ENCODE measurements around the gene DYSF.

DYSF gene

DNA sequence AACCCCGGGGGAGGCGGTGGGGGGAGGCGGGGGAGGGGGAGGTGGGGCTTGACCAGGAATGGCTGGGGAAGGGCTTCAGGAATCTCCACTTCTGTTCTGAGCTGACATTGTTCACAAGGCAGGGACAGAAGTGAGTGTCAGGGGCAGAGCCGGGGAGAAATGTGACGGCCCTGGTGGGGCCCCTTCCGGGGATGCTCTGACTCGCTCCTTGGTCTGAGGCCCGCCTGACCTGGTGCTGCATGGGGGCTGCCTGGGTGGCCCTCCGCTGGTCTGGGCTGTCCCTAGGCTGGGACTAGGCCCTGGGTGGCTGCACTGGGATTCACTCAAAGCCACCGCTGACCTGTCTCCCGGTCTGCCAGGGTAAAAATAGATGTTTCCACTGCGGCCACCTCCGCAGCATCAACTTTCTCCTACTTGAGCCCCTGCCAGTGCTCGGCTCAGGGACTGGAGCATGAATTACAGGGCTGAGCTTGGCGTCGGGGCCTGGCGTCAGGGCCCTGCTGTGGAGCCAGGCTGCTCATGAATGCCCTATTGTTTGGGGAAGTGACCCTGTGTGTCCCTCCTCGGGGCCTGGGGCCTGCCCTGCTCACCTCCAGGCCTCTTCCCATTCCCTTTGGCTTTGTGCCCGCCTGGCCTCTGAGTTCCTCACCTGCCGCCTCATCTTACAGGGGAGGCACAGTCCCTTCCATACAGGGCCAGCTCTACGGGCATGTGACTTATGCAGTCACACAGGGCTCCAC is 247.5 kb downstream of the DYSF start:
- Histone ChIP-seq H3K4me3 (no peak overlapping the region), H3K9me3 (no peaks in the 10 kb centered on the region), H3K4me1 (no peaks in the 10 kb centered on the region), H3K27me3 (ENCODE audit: low read depth) (no peaks in the 10 kb centered on the region), H3K36me3 (replicated peaks) (no peaks in the 10 kb centered on the region)
- in situ Hi-C loops (cut with MboI; ENCODE audit: low sequenced_read_pairs) = no loop called here
- DNase-seq (ENCODE audit: low spot score in 2 of 2) = no peak

DNA sequence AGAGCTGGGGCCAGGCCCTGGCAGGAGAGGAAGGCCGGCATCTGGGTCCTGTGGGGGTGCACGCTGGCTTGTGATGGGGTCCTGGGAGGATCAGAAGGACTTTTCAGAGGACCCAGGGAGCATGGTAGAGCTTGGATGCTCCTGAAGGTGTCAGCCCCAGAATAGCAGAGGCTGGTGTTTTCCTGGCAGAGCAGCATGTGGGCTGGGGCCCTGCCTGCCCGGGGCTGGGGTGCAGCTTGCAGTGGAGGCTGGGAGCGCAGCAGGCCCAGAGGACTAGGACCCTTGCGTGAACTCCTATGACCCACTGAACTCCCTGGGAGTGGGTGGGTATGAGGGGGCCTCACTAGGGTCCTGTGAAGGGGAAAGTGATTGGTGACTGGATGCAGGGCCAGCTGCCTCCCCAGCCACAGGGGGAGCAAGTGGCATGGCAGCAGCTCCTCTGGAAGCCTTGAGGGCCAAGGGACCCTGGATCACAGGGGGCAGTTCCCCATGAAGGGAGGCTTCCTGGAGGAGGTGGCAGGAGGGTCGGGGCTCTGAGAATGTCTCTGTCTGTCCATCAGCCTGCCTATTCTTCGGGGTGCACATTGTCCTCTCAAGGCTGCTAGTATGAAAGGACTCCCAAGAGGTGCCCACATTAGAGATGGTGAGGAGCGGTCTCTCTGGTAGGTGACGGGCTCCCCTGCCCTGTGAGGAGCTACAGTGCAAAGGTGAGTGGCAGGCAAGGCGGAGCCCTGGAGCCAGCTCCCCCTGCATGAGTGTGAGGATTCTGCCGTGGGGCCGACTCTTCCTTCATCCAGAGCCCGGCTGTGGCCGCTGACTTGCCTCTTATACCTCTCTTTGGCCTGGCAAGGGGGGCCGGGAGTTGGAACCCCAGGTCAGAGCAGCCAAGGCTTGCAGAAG is 249.0 kb downstream of the DYSF start:
- no peak for DNase-seq (ENCODE audit: low spot score in 2 of 2)
- no peaks in the 10 kb centered on the region for H3K4me1 ChIP-seq
- no peaks in the 10 kb centered on the region for H3K36me3 ChIP-seq (replicated peaks)
- H3K9me3 ChIP-seq = no peaks in the 10 kb centered on the region
- H3K4me3 ChIP-seq = no peak overlapping the region
- H3K27me3 ChIP-seq (ENCODE audit: low read depth) = no peaks in the 10 kb centered on the region
- in situ Hi-C loops (cut with MboI; ENCODE audit: low sequenced_read_pairs) = no loop called here

DNA sequence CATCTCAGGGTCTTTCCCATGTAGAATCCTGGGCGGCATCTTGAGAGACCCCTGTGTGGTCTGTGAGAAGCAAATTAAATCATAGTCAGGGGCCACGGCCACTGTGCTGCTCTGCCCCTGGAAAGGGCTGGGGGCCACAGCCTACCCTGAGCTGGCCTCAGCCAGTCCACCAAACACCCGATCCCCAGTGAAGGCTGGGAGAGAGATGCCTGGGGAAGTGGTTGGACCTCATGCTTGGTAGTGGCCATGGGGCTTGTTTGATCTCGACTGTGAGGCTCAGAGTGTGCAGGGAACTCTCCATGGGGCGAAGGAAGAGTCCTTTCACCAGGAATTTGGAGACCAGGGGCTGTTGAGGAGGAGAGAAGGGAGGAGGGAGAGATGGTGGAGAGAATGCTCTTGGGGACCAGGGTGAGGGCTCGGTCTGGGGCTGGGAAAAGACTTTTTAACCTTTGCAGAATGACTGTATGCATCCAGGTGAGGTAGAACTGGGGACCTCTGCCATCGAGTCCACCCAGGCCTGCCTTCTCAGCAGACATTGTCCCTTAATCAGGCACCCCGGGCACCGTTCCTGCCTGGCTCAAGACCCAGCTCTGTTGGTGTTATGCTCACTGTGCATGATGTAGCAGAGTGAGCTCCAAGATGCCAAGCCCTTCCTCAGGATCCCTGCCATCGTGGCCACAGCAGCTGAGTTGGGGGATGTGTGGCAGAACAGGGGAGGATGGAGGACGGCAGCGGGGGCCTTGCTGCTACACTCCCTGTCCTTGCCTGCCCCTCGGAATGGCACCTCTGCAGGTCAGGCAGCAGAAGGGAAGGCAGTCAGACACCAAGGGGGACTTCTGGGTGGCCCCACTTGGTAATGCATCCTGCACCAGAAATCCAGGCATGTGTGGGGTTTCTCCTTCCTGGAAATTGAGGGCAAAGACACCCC is 249.9 kb downstream of the DYSF start:
- Histone ChIP-seq H3K27me3 (ENCODE audit: low read depth) (no peaks in the 10 kb centered on the region), H3K36me3 (replicated peaks) (no peaks in the 10 kb centered on the region), H3K9me3 (no peaks in the 10 kb centered on the region), H3K4me1 (no peaks in the 10 kb centered on the region), H3K4me3 (no peak overlapping the region)
- in situ Hi-C loops (cut with MboI; ENCODE audit: low sequenced_read_pairs) = no loop called here
- no peak for DNase-seq (ENCODE audit: low spot score in 2 of 2)

DNA sequence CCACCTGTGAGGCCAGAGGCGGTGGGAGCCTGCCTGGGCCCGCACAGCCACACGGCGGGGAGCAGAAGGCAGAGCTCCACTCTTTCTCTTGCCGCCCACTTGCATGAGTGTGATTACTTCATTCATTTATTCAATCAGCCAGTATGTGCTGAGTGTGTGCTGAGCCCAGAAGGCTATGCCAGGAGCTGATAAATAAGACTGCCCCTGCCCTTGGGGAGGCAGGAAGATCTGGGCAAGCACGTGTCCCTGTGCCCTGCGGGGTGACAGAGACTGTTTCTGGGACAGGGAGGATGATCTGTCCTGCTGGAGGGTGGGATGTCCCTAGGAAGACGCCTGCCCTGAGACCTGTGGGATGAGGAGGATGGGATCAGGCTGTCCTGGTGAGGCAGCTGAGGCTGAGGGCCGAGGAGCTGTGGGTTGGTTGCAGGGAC is 250.8 kb downstream of the DYSF start:
- Histone ChIP-seq H3K4me1 (no peaks in the 10 kb centered on the region), H3K4me3 (no peak overlapping the region), H3K9me3 (no peaks in the 10 kb centered on the region), H3K27me3 (ENCODE audit: low read depth) (no peaks in the 10 kb centered on the region), H3K36me3 (replicated peaks) (no peaks in the 10 kb centered on the region)
- in situ Hi-C loops (cut with MboI; ENCODE audit: low sequenced_read_pairs) = no loop called here
- DNase-seq (ENCODE audit: low spot score in 2 of 2) = no peak

DNA sequence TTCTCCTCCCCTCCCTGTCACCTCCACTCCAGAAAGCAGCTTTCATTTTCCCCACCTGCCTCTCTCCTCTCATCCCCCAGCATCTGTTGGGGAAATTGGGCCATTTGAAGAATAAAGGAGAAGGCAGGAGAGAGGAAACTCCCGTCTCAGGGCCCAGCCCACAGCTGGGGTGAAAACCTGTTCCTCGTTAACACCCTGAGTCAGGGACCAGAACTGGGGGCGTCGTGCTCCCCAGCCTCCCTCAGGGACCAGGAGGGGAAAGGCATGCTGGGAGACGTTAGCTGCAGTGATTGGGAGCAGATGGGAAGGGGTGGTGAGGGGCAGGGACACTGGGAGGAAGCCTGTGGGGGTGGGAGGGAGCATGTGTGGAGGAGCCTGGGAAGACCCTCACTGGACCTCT is 251.3 kb downstream of the DYSF start:
- H3K4me1 ChIP-seq = no peaks in the 10 kb centered on the region
- no peaks in the 10 kb centered on the region for H3K27me3 ChIP-seq (ENCODE audit: low read depth)
- H3K9me3 ChIP-seq = no peaks in the 10 kb centered on the region
- DNase-seq (ENCODE audit: low spot score in 2 of 2) = no peak
- no peaks in the 10 kb centered on the region for H3K36me3 ChIP-seq (replicated peaks)
- no peak overlapping the region for H3K4me3 ChIP-seq
- in situ Hi-C loops (cut with MboI; ENCODE audit: low sequenced_read_pairs) = no loop called here

DNA sequence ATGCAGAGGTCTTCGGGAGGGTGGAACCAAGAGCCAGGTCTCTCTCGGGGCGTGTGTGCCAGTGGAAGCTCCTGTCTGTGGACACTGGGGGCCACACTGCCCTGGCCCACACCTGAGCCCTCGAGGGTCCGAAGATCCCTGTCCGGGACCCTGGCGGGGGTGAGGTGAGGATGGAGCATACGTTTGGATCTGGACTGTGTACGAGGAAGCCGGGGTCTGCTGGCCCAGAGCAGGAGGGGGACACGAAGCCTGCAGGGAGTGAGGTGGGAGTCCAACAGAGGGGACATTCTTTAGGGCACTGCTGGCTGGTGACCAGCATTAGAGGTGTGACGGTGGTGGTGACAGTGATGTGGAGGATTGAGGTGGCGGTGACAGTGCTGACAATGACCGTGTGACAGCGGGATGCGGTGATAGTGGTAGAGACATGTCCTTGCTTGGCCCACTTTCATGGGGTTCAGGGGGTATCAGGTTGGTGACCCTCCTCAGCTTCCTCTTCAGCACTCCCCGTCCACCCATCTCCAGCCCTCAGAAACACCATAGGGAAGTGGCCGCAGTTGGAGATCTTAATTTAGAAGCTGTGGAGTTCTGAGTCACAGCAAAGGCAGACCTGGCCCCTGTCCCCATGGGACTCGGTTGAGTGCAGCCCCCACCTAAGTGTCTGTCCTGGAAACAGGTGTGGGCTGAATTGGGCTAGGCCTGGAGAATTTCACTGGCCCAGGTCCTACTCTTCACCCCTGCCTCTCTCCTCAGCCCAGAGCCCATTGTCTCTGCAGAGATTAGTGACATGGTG is 252.0 kb downstream of the DYSF start:
- no peak overlapping the region for H3K4me3 ChIP-seq
- no peaks in the 10 kb centered on the region for H3K9me3 ChIP-seq
- no peaks in the 10 kb centered on the region for H3K27me3 ChIP-seq (ENCODE audit: low read depth)
- no peak for DNase-seq (ENCODE audit: low spot score in 2 of 2)
- no peaks in the 10 kb centered on the region for H3K36me3 ChIP-seq (replicated peaks)
- in situ Hi-C loops (cut with MboI; ENCODE audit: low sequenced_read_pairs) = no loop called here
- H3K4me1 ChIP-seq = no peaks in the 10 kb centered on the region

DNA sequence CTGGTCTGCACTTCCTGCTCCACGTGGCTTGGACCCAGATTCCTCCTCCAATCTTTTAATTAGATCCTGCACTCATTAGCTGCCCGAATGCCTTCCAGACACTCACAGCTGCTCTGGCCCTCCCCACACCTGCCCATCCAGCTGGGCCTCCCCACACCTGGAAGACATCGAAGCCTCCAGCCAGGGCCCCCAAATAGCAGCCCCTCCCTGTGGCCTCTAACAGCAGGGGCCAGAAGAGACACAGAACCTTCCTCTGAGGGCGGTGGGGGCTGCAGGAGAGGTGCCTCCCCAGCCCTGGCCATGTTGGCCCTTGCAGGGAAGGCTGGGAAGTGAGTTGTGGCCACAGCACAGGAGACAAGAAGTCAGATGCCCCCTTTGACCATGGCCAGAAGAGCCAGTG is 252.8 kb downstream of the DYSF start:
- Histone ChIP-seq H3K4me1 (no peaks in the 10 kb centered on the region), H3K27me3 (ENCODE audit: low read depth) (no peaks in the 10 kb centered on the region), H3K9me3 (no peaks in the 10 kb centered on the region), H3K36me3 (replicated peaks) (no peaks in the 10 kb centered on the region), H3K4me3 (no peak overlapping the region)
- in situ Hi-C loops (cut with MboI; ENCODE audit: low sequenced_read_pairs) = no loop called here
- no peak for DNase-seq (ENCODE audit: low spot score in 2 of 2)

DNA sequence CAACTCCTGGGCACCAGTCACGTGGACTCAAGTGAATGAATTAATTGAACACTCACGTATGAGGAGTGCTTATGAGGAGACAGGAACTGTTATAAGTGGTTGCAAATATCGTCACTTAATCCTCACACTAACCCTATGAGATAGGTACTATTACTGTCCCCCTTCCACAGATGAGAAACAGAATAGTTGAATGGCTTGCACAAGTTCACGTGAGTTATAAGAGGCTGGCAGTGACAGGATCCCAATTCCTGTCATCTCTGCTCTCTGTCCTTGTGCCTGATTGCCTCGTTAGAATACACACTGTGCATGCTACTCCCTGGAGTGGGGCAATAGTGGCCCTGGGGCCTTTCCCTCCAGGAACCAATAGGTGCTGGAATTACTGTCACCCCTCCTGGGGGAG is 253.5 kb downstream of the DYSF start:
- in situ Hi-C loops (cut with MboI; ENCODE audit: low sequenced_read_pairs) = no loop called here
- DNase-seq (ENCODE audit: low spot score in 2 of 2) = no peak
- no peaks in the 10 kb centered on the region for H3K4me1 ChIP-seq
- no peaks in the 10 kb centered on the region for H3K27me3 ChIP-seq (ENCODE audit: low read depth)
- H3K4me3 ChIP-seq = no peak overlapping the region
- no peaks in the 10 kb centered on the region for H3K9me3 ChIP-seq
- H3K36me3 ChIP-seq (replicated peaks) = no peaks in the 10 kb centered on the region

DNA sequence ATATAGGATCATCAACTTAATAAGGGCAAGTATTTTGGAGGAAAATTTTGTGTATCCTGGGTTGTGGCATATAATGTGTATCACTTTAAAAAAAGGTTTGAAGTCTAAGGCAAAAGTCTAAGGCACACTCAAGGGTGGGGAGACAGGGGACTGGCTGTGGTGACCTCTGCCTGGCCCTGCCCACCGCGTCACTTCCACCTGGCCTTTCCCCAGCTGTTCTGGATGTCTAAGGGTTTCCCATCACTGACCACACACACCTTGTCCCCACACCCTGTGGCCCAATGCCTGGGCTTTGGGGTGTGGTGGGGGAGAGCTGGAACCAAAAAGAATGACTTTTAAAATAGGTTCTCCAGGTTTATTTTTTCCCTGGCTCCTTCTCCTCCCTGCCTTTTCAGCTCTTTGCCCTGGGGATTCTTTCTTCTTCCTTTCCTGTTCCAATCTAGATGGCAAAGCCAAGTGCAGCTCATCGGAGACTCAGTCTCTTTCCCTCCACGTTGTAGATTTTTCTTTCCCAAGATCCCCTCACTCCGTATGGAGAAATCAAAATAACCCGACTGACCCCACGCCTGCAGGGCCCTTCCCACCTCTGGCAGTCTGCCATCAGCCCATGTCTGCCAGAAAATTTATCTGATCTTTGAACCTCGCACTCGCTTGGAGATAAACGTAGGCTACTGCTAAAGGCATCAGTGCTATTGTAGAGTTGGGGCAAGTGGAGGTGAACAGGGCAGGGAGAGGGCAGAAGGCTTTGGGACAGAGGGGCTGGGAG is 257.2 kb downstream of the DYSF start:
- H3K4me3 ChIP-seq = no peak overlapping the region
- in situ Hi-C loops (cut with MboI; ENCODE audit: low sequenced_read_pairs) = no loop called here
- H3K36me3 ChIP-seq (replicated peaks) = no peaks in the 10 kb centered on the region
- no peaks in the 10 kb centered on the region for H3K4me1 ChIP-seq
- H3K27me3 ChIP-seq (ENCODE audit: low read depth) = no peaks in the 10 kb centered on the region
- no peak for DNase-seq (ENCODE audit: low spot score in 2 of 2)
- H3K9me3 ChIP-seq = no peaks in the 10 kb centered on the region

DNA sequence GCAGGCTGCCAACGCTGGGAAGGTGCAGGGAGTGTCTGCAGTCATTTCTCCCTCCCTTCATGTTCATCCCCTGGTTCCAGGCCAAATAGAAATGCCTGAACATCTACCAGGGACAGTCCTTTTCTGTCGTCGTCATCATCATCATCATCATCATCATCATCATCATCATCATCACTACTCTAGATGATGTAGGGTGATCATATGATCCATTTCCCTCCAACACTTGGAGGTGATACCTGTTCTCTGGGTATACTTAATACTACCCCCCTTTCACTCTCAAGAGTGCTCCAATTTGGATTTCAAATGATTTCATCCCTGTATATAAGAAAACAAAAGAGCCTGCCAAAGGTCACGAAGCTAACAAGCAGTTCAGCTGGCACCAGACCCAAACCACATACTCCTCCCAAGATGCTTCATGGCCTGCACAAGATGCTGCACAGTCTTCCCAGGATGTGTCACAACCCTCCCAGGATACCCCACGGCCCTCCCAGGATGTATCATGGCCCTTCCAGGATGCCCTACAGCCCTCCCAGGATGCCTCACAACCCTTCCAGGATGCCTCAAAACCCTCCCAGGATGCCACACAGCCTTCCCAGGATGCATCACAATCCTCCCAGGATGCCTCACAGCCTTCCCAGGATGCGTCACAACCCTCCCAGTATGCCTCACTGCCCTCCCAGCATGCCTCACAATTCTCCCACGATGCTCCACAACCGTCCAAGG is 257.9 kb downstream of the DYSF start:
- Histone ChIP-seq H3K4me3 (no peak overlapping the region), H3K9me3 (no peaks in the 10 kb centered on the region), H3K27me3 (ENCODE audit: low read depth) (no peaks in the 10 kb centered on the region), H3K36me3 (replicated peaks) (no peaks in the 10 kb centered on the region), H3K4me1 (no peaks in the 10 kb centered on the region)
- in situ Hi-C loops (cut with MboI; ENCODE audit: low sequenced_read_pairs) = no loop called here
- DNase-seq (ENCODE audit: low spot score in 2 of 2) = no peak

DNA sequence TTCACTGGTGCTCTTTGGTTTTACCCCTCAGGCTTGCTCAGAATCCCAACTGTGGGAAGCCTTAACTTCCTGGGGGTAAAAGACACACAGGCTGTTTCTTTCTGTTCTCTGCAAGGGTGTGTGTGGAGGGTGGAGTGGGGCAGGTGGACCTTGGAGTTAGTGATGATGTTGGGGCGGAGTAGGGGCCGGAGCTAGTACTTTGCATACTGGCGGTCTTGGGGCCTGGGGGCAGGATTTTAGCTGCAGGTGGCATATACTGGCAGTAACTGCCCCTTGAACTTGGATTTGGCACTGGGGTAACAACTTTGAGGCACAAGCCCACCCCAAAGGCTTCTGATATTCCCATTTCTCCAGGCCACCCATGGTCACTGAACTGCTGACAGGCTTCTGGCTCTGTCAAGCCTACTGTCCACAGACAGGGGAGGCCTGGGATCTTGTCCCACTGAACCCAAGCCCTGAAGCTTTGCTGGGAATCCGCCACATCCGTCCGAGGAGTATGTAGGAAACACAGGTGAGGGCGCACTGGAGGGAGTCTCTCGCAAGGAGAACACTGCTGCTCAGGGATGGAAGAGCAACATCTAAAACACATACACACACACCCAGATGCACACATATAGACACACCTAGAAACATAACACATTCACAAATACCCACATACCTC is 258.9 kb downstream of the DYSF start:
- in situ Hi-C loops (cut with MboI; ENCODE audit: low sequenced_read_pairs) = no loop called here
- H3K4me3 ChIP-seq = no peak overlapping the region

More for the DNA sequence above, 258.9 kb downstream of the DYSF start:
- H3K9me3 ChIP-seq = no peaks in the 10 kb centered on the region
- H3K27me3 ChIP-seq (ENCODE audit: low read depth) = no peaks in the 10 kb centered on the region
- no peak for DNase-seq (ENCODE audit: low spot score in 2 of 2)
- H3K36me3 ChIP-seq (replicated peaks) = no peaks in the 10 kb centered on the region
- no peaks in the 10 kb centered on the region for H3K4me1 ChIP-seq

Data from HAP-1 (cell line).